PC-9 (cell line): Measurements from ENCODE around the gene SLITRK5. TPM values are rescaled to one million over a fixed set of nuclear protein-coding genes. Genes with fewer than 3 reads are reported as not detected.
A peak's percentile ranks its signal among the peaks of the same experiment; 100 is the strongest.

ENCODE experiments used
- BruUV-seq: library from RNA; stranded (reverse); fragments of 400-500 nt; replicated peaks from 2 replicates; lab custom pipeline; 2021; lab: Mats Ljungman, UMichigan
- CTCF ChIA-PET: fragments of 300-600 bp; sonication (Branson Sonifier 250); formaldehyde crosslinking; loops from one replicate; lab custom pipeline; 2022; ENCODE audit warnings: antibody characterized with exemption; lab: Charles Lee
- POLR2A ChIA-PET: fragments of 300-600 bp; sonication (Branson Sonifier 250); formaldehyde crosslinking; loops from one replicate; lab custom pipeline; 2022; ENCODE audit warnings: antibody characterized with exemption; ENCODE audit not compliant: unreplicated experiment; lab: Charles Lee
- DNase-seq, 2 experiments: peaks; one replicate each; pipeline versions ENCODE4 v3.0.0 to v3.0.0-alpha.2; 2015 to 2022; ENCODE audit warnings: mixed read lengths in 1 of 2
- H2AFZ ChIP-seq: fragments of 200-600 bp; sonication (generic); 2 replicates; pipeline ENCODE4 v1.8.1; 2017; ENCODE audit warnings: antibody characterized with exemption
- H3F3A ChIP-seq: fragments of 200-600 bp; sonication (generic); 2 replicates; pipeline ENCODE4 v1.8.1; 2017; ENCODE audit warnings: antibody characterized with exemption, mild to moderate bottlenecking, low read depth; ENCODE audit not compliant: insufficient read depth
- H3K27ac ChIP-seq: fragments of 200-600 bp; sonication (generic); 2 replicates; pipeline ENCODE4 v1.6.1; 2016; ENCODE audit warnings: mixed run types
- H3K27me3 ChIP-seq: fragments of 200-600 bp; sonication (generic); 2 replicates; pipeline ENCODE4 v1.6.1; 2016; ENCODE audit warnings: low read depth, mixed run types; ENCODE audit not compliant: insufficient read depth
- H3K36me3 ChIP-seq: fragments of 200-600 bp; sonication (generic); 2 replicates; pipeline ENCODE4 v1.6.1; 2016; ENCODE audit warnings: low read depth, mixed run types
- H3K4me1 ChIP-seq: fragments of 200-600 bp; sonication (generic); replicated peaks from 2 replicates; pipeline ENCODE4 v1.6.1; 2016; ENCODE audit warnings: mixed run types; ENCODE audit not compliant: insufficient read depth
- H3K4me2 ChIP-seq: fragments of 200-600 bp; sonication (generic); 2 replicates; pipeline ENCODE4 v1.6.1; 2017; ENCODE audit warnings: mixed run types
- H3K4me3 ChIP-seq: fragments of 200-600 bp; sonication (generic); 2 replicates; pipeline ENCODE4 v1.6.1; 2016; ENCODE audit warnings: mixed run types
- H3K79me2 ChIP-seq: fragments of 200-600 bp; sonication (generic); 2 replicates; pipeline ENCODE4 v1.6.1; 2017; ENCODE audit warnings: low read depth, mixed run types
- H3K9me2 ChIP-seq: fragments of 200-600 bp; sonication (generic); 2 replicates; pipeline ENCODE4 v1.8.1; 2017; ENCODE audit warnings: mild to moderate bottlenecking; ENCODE audit not compliant: insufficient read depth
- H3K9me3 ChIP-seq: fragments of 200-600 bp; sonication (generic); 2 replicates; pipeline ENCODE4 v1.8.1; 2016; ENCODE audit warnings: low read depth; ENCODE audit not compliant: insufficient read depth
- H4K20me1 ChIP-seq: fragments of 200-600 bp; sonication (generic); 2 replicates; pipeline ENCODE4 v1.8.1; 2017; ENCODE audit not compliant: insufficient read depth
- CTCF ChIP-seq: fragments of 200-600 bp; sonication (generic); conservative IDR thresholded peaks from 2 replicates; pipeline ENCODE4 v1.6.1; 2017; ENCODE audit warnings: mixed run types, antibody characterized with exemption, mild to moderate bottlenecking, moderate library complexity
- EZH2 ChIP-seq: fragments of 200-600 bp; sonication (generic); IDR thresholded peaks from 2 replicates; pipeline ENCODE4 v1.8.0; 2017; ENCODE audit warnings: antibody characterized with exemption, low read depth
- intact Hi-C: fragments of 100-400 bp; cut with micrococcal nuclease; formaldehyde crosslinking; loops from one replicate; pipeline ENCODE4 v1.10.0; 2022; ENCODE audit not compliant: unreplicated experiment
- total RNA-seq: library from RNA; stranded (reverse); gene quantifications from 2 replicates; pipeline ENCODE4 v1.2.3, GENCODE V29; 2021

The SLITRK5 gene
- total RNA-seq, 1 experiment from 2014 or later = 0.20 TPM

- no TSS peak for BruUV-seq
- CTCF ChIA-PET = no interaction called here
- no peaks in the 10 kb centered on the region for H3F3A ChIP-seq
- no peak overlapping the region for H3K27ac ChIP-seq
- no peaks in the 10 kb centered on the region for H3K36me3 ChIP-seq
- DNase-seq = no peak
- H2AFZ ChIP-seq = no peak overlapping the region
- TF ChIP-seq CTCF (no peak), EZH2 (no peak)
- H3K4me1 ChIP-seq = 0 out of 2 replicates have a peak, but pooled peaks cover 4% of the 10 kb centered on the region
- no peaks in the 10 kb centered on the region for H3K9me3 ChIP-seq
- H3K27me3 ChIP-seq = no peaks in the 10 kb centered on the region
- no peak overlapping the region for H3K4me2 ChIP-seq
- POLR2A ChIA-PET = no interaction called here
- no peaks in the 10 kb centered on the region for H4K20me1 ChIP-seq
- no peaks in the 10 kb centered on the region for H3K9me2 ChIP-seq
- intact Hi-C loops = loop anchor here (10.0 kb wide), 1 partner anchor 413 kb away; no protein-coding TSS in a partner anchor
- no peak overlapping the region for H3K4me3 ChIP-seq
- H3K79me2 ChIP-seq = no peaks in the 10 kb centered on the region
Observed at GRCh38 chr13:87667686-87668085, 3.5 kb upstream of the SLITRK5 start.

DNA sequence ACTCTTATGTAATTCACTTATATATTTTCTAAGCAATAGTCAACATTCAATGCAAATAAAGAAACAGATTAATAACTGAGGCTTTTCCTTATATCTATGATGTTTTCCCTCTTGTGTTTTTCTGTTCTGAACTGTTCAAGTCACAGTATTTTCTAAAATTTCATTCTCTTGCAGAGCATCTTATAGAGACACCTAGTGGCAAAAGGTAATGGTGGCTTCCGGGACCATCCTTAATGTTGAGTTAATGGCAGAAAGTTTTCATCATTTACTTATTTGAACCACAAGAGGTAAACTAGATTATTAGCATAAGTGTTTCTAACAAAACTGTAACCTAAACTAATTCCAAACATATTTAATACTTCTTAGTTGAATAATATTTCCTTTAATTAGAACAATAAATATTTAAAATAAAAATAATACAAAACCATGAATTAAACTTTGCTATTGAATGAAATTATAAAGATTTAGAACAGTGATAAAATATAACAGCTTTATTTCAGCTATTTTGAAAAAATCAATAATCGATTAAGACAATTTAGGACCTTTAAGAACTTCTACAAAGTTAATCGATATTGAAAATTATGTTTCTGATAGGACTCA lies 1.7 kb upstream of the SLITRK5 start:
- CTCF ChIA-PET = no interaction called here

More for the DNA sequence above, 1.7 kb upstream of the SLITRK5 start:
- TF ChIP-seq EZH2 (no peak), CTCF (peak; percentile 69)
- no peak overlapping the region for H2AFZ ChIP-seq
- H3K36me3 ChIP-seq = no peaks in the 10 kb centered on the region
- peak in 1 of 2 experiments; percentile 43 for DNase-seq
- no peak overlapping the region for H3K4me3 ChIP-seq
- no peaks in the 10 kb centered on the region for H3K9me3 ChIP-seq
- H4K20me1 ChIP-seq = no peaks in the 10 kb centered on the region
- POLR2A ChIA-PET = no interaction called here
- H3K9me2 ChIP-seq = no peaks in the 10 kb centered on the region
- no TSS peak for BruUV-seq
- 0 out of 2 replicates have a peak, but pooled peaks cover 4% of the 10 kb centered on the region for H3K4me1 ChIP-seq
- no peak overlapping the region for H3K27ac ChIP-seq
- intact Hi-C loops = loop anchor here (10.0 kb wide), 1 partner anchor 415 kb away; no protein-coding TSS in a partner anchor
- H3K4me2 ChIP-seq = no peak overlapping the region
- H3F3A ChIP-seq = no peaks in the 10 kb centered on the region
- H3K79me2 ChIP-seq = no peaks in the 10 kb centered on the region
- no peaks in the 10 kb centered on the region for H3K27me3 ChIP-seq
